Measurements from ENCODE around the gene PFN4. TPM values are rescaled to one million over a fixed set of nuclear protein-coding genes. Genes with fewer than 3 reads are reported as not detected.
A peak's percentile ranks its signal among the peaks of the same experiment; 100 is the strongest.

The PFN4 gene
- polyA plus RNA-seq, 1 of the 3 experiments (the other 2 are of a cell fraction): 0.61 TPM

DNA sequence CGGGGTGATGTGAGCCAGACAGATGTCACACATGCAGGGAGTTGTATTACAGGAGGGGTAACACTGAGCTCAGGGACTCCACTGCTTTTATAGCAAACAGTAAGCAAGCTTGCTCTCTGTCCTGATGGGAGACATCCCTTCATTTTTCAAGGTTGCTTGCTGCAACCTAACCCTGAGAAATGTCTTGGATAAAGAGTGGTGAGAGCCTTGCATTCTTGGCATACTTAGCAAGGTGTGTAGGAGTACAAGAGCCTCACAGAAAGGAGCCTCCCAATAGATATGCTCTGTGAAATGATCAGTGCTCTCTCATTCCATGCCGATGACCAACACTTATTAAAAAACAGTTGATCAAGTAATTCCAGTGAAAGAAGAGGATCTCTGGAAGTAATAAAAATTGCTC, 8.1 kb downstream of the PFN4 start (continued):
- TF ChIP-seq, protein P1, sequence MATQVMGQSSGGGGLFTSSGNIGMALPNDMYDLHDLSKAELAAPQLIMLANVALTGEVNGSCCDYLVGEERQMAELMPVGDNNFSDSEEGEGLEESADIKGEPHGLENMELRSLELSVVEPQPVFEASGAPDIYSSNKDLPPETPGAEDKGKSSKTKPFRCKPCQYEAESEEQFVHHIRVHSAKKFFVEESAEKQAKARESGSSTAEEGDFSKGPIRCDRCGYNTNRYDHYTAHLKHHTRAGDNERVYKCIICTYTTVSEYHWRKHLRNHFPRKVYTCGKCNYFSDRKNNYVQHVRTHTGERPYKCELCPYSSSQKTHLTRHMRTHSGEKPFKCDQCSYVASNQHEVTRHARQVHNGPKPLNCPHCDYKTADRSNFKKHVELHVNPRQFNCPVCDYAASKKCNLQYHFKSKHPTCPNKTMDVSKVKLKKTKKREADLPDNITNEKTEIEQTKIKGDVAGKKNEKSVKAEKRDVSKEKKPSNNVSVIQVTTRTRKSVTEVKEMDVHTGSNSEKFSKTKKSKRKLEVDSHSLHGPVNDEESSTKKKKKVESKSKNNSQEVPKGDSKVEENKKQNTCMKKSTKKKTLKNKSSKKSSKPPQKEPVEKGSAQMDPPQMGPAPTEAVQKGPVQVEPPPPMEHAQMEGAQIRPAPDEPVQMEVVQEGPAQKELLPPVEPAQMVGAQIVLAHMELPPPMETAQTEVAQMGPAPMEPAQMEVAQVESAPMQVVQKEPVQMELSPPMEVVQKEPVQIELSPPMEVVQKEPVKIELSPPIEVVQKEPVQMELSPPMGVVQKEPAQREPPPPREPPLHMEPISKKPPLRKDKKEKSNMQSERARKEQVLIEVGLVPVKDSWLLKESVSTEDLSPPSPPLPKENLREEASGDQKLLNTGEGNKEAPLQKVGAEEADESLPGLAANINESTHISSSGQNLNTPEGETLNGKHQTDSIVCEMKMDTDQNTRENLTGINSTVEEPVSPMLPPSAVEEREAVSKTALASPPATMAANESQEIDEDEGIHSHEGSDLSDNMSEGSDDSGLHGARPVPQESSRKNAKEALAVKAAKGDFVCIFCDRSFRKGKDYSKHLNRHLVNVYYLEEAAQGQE (IDR thresholded peaks at IDR 0.05; ENCODE audit: low read depth, low read length): no peak
- TF ChIP-seq, protein P2, sequence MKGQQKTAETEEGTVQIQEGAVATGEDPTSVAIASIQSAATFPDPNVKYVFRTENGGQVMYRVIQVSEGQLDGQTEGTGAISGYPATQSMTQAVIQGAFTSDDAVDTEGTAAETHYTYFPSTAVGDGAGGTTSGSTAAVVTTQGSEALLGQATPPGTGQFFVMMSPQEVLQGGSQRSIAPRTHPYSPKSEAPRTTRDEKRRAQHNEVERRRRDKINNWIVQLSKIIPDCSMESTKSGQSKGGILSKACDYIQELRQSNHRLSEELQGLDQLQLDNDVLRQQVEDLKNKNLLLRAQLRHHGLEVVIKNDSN (IDR thresholded peaks at IDR 0.05; ENCODE audit: borderline replicate concordance, low read depth): no peak
- no peak for TF ChIP-seq RAD21 (IDR thresholded peaks at IDR 0.05; ENCODE audit: low read length)
- no peak for TF ChIP-seq CHD2 (IDR thresholded peaks at IDR 0.05; ENCODE audit: low read length, partially characterized antibody)
- no peak for TF ChIP-seq RFX5 (IDR thresholded peaks at IDR 0.05; ENCODE audit: low read length)
- TF ChIP-seq YY1 (IDR thresholded peaks at IDR 0.05; ENCODE audit: low read depth): no peak
- no peak for TF ChIP-seq FOXM1 (IDR thresholded peaks at IDR 0.05; ENCODE audit: low read depth)
- no peak for TF ChIP-seq GATA2 (CRISPR knock-in tag; IDR thresholded peaks at IDR 0.05)
- TF ChIP-seq TCF12 (IDR thresholded peaks at IDR 0.05): no peak
- TF ChIP-seq ELF1 (IDR thresholded peaks at IDR 0.05): no peak
- no peak for TF ChIP-seq TAF1 (IDR thresholded peaks at IDR 0.05; ENCODE audit: borderline replicate concordance, low read depth, low read length)

DNA sequence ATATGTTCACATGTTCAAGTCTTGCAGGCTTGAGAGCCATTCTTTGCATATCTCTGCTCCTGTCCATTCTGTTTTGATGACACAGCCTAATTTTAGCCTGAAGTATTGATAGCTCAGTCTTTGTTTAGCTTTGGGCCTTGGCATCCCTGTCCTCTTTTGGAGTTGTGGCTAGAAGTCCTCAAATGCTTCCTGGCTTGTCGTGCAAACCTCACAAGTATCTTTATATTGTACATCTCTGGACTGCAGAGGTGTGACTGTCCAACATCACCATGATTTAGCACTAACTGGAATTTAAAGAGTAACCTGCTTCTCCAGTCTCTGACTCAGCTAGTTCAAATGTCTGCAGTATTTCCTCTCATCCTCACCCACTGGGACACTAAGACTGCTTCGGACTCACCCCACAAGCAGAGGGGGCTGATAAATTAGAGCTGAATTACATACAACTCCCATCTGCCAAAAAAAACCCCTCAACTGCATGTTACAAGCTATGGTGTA, 11.7 kb downstream of the PFN4 start:
- POLR2A ChIA-PET: interaction anchor here (0.5 to 1.7 kb wide), 2 partner anchors 28 to 265 kb away, joined by 3 to 6 read pairs; no protein-coding TSS in a partner anchor
- Histone ChIP-seq H3K4me3 (ENCODE audit: low read depth in 2 of 2, low read length in 1 of 2) (no peak overlapping the region), H3K4me1 (ENCODE audit: control insufficient read depth in 1 of 2, insufficient read depth in 2 of 2, low read depth in 1 of 2, low read length in 1 of 2) (0 out of 4 replicates have a peak, but pooled peaks cover 0 to 6% of the 10 kb centered on the region in 2 experiments), H4K20me1 (ENCODE audit: insufficient read depth) (no peaks in the 10 kb centered on the region), H3K9ac (no peak overlapping the region), H3K27me3 (ENCODE audit: insufficient read depth) (no peaks in the 10 kb centered on the region), H3K9me3 (peaks cover 13% of the 10 kb centered on the region; the same call in 1 of the 2 replicates), H3K4me2 (no peak overlapping the region), H3K79me2 (ENCODE audit: insufficient read depth) (no peaks in the 10 kb centered on the region), H3F3A (replicated peaks; ENCODE audit: insufficient read depth) (peaks cover 6% of the 10 kb centered on the region), H3K36me3 (replicated peaks in 1 of 2; ENCODE audit: control insufficient read depth in 1 of 2, insufficient read depth in 2 of 2, low read length in 1 of 2) (no peaks in the 10 kb centered on the region), H2AFZ (ENCODE audit: low read depth) (no peak overlapping the region), H3K9me2 (no peaks in the 10 kb centered on the region), H3K27ac (ENCODE audit: low read depth in 2 of 2, low read length in 1 of 2) (peak overlapping the region in 1 of 2 experiments; percentile 1; a peak in 1 of 4 replicates)
- TF ChIP-seq MEF2A (IDR thresholded peaks at IDR 0.05; ENCODE audit: borderline replicate concordance, low read depth) (no peak), FOSL2 (IDR thresholded peaks at IDR 0.05; ENCODE audit: borderline replicate concordance, low read depth) (0 out of 2 replicates have a peak, but pooled peaks have one; percentile 2), JUND (IDR thresholded peaks at IDR 0.05) (no peak), RXRA (IDR thresholded peaks at IDR 0.05; ENCODE audit: borderline replicate concordance, low read depth) (no peak)
- TF ChIP-seq, protein P3, sequence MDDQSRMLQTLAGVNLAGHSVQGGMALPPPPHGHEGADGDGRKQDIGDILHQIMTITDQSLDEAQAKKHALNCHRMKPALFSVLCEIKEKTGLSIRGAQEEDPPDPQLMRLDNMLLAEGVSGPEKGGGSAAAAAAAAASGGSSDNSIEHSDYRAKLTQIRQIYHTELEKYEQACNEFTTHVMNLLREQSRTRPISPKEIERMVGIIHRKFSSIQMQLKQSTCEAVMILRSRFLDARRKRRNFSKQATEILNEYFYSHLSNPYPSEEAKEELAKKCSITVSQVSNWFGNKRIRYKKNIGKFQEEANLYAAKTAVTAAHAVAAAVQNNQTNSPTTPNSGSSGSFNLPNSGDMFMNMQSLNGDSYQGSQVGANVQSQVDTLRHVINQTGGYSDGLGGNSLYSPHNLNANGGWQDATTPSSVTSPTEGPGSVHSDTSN (IDR thresholded peaks at IDR 0.05): 0 out of 2 replicates have a peak, but pooled peaks have one; percentile 8
- no peak for DNase-seq
- CTCF ChIA-PET: interaction anchor here (1.4 to 1.5 kb wide), 2 partner anchors 28 to 185 kb away, joined by 4 to 6 read pairs; partner anchors contain the start of genes ATAD2B and TP53I3
- 42% methylated on average over 2 of the region's 2 CpGs for WGBS (ENCODE audit: low lambda C conversion rate)

Data from SK-N-SH (cell line).